Measurements from ENCODE around the gene FIGN. TPM values are rescaled to one million over a fixed set of nuclear protein-coding genes. Genes with fewer than 3 reads are reported as not detected.

FIGN gene
- total RNA-seq, 1 experiment from 2014 or later = not detected

- H3K4me3 Mint-ChIP-seq (ENCODE audit: unreplicated experiment) = no peak overlapping the region
- no peaks in the 10 kb centered on the region for H3K4me1 Mint-ChIP-seq (ENCODE audit: low read depth, unreplicated experiment)
- Histone ChIP-seq H3K4me1 (no peaks in the 10 kb centered on the region), H3K36me3 (ENCODE audit: control insufficient read depth, insufficient read depth, low read length) (no peaks in the 10 kb centered on the region), H3K27me3 (replicated peaks; ENCODE audit: control insufficient read depth, insufficient read depth, low read length) (no peaks in the 10 kb centered on the region), H3K4me3 (ENCODE audit: low read depth, low read length) (no peak overlapping the region), H3K9me3 (no peaks in the 10 kb centered on the region)
- H3K9me3 Mint-ChIP-seq (ENCODE audit: unreplicated experiment) = no peaks in the 10 kb centered on the region
- intact Hi-C loops (cut with micrococcal nuclease; ENCODE audit: unreplicated experiment) = no loop called here
- no peak for TF ChIP-seq CTCF (IDR thresholded peaks at IDR 0.05; ENCODE audit: insufficient read depth in 1 of 2, low read depth in 1 of 2, low read length in 1 of 2, severe bottlenecking in 1 of 2, unreplicated experiment in 1 of 2)
- DNase-seq = no peak
- H3K27ac Mint-ChIP-seq (ENCODE audit: unreplicated experiment) = no peak overlapping the region
- ChIA-PET CTCF (no interaction called here), POLR2A (no interaction called here)
- no peaks in the 10 kb centered on the region for H3K36me3 Mint-ChIP-seq (ENCODE audit: insufficient read depth, unreplicated experiment)
- no peaks in the 10 kb centered on the region for H3K27me3 Mint-ChIP-seq (ENCODE audit: insufficient read depth, unreplicated experiment)
- BruUV-seq (replicated peaks) = no TSS peak
Observed at GRCh38 chr2:163600801-163601200, 135.0 kb downstream of the FIGN start.

- no peaks in the 10 kb centered on the region for H3K27me3 Mint-ChIP-seq (ENCODE audit: insufficient read depth, unreplicated experiment)
- Histone ChIP-seq H3K9me3 (no peaks in the 10 kb centered on the region), H3K4me1 (no peaks in the 10 kb centered on the region), H3K27me3 (replicated peaks; ENCODE audit: control insufficient read depth, insufficient read depth, low read length) (no peaks in the 10 kb centered on the region), H3K36me3 (ENCODE audit: control insufficient read depth, insufficient read depth, low read length) (no peaks in the 10 kb centered on the region), H3K4me3 (ENCODE audit: low read depth, low read length) (no peak overlapping the region)
- no peak for TF ChIP-seq CTCF (IDR thresholded peaks at IDR 0.05; ENCODE audit: insufficient read depth in 1 of 2, low read depth in 1 of 2, low read length in 1 of 2, severe bottlenecking in 1 of 2, unreplicated experiment in 1 of 2)
- H3K4me3 Mint-ChIP-seq (ENCODE audit: unreplicated experiment) = no peak overlapping the region
- intact Hi-C loops (cut with micrococcal nuclease; ENCODE audit: unreplicated experiment) = no loop called here
- CTCF ChIA-PET = no interaction called here
- no peaks in the 10 kb centered on the region for H3K9me3 Mint-ChIP-seq (ENCODE audit: unreplicated experiment)
- no peaks in the 10 kb centered on the region for H3K4me1 Mint-ChIP-seq (ENCODE audit: low read depth, unreplicated experiment)
- no peak overlapping the region for H3K27ac Mint-ChIP-seq (ENCODE audit: unreplicated experiment)
- POLR2A ChIA-PET = no interaction called here
- BruUV-seq (replicated peaks) = no TSS peak
- DNase-seq = no peak
- H3K36me3 Mint-ChIP-seq (ENCODE audit: insufficient read depth, unreplicated experiment) = no peaks in the 10 kb centered on the region
Observed at GRCh38 chr2:163595028-163595427, 140.8 kb downstream of the FIGN start.

- Mint-ChIP-seq H3K27me3 (ENCODE audit: insufficient read depth, unreplicated experiment) (no peaks in the 10 kb centered on the region), H3K4me1 (ENCODE audit: low read depth, unreplicated experiment) (no peaks in the 10 kb centered on the region), H3K36me3 (ENCODE audit: insufficient read depth, unreplicated experiment) (no peaks in the 10 kb centered on the region), H3K9me3 (ENCODE audit: unreplicated experiment) (no peaks in the 10 kb centered on the region), H3K27ac (ENCODE audit: unreplicated experiment) (no peak overlapping the region), H3K4me3 (ENCODE audit: unreplicated experiment) (no peak overlapping the region)
- no peaks in the 10 kb centered on the region for H3K4me1 ChIP-seq
- ChIA-PET POLR2A (no interaction called here), CTCF (no interaction called here)
- no peak for DNase-seq
- H3K36me3 ChIP-seq (ENCODE audit: control insufficient read depth, insufficient read depth, low read length) = no peaks in the 10 kb centered on the region
- no peaks in the 10 kb centered on the region for H3K9me3 ChIP-seq
- H3K4me3 ChIP-seq (ENCODE audit: low read depth, low read length) = no peak overlapping the region
- TF ChIP-seq CTCF (IDR thresholded peaks at IDR 0.05; ENCODE audit: insufficient read depth in 1 of 2, low read depth in 1 of 2, low read length in 1 of 2, severe bottlenecking in 1 of 2, unreplicated experiment in 1 of 2) = no peak
- BruUV-seq (replicated peaks) = no TSS peak
- intact Hi-C loops (cut with micrococcal nuclease; ENCODE audit: unreplicated experiment) = loop anchor here (5.0 kb wide), 1 partner anchor 468 kb away; no protein-coding TSS in a partner anchor
- no peaks in the 10 kb centered on the region for H3K27me3 ChIP-seq (replicated peaks; ENCODE audit: control insufficient read depth, insufficient read depth, low read length)
Observed at GRCh38 chr2:163594497-163594896, 141.3 kb downstream of the FIGN start.
